Heart right ventricle (tissue), 16 donors: Measurements from ENCODE around the gene ZBTB46. TPM values are rescaled to one million over a fixed set of nuclear protein-coding genes. Genes with fewer than 3 reads are reported as not detected.
"Not testable (repeated sequence)": the region's sequence is repeated elsewhere in the genome, so short reads cannot be mapped to it uniquely, and the experiment has no call there.

Source experiments
- ATAC-seq, 8 donors: fragments of 200-7000 bp; cut with Tn5 transposase; one replicate each; pipeline ENCODE4 v1.9.1; 2020; ENCODE audit warnings: mild to moderate bottlenecking in 8 of 8, moderate library complexity in 8 of 8, moderate number of reproducible peaks in 1 of 8
- DNase-seq, 2 donors: peaks; one replicate each; pipeline ENCODE4 v3.0.0-alpha.2; 2020
- H3K27ac ChIP-seq, 10 donors: fragments of 200-600 bp; sonication (generic) in 2 of 10; one replicate each; pipeline versions ENCODE4 v1.5.0 to v1.8.0; 2020 to 2022; ENCODE audit warnings: mild to moderate bottlenecking in 3 of 10
- H3K27me3 ChIP-seq, 7 donors: fragments of 200-600 bp; one replicate each; pipeline ENCODE4 v1.8.0; 2021 to 2022; ENCODE audit warnings: mild to moderate bottlenecking in 2 of 7
- H3K36me3 ChIP-seq, 9 donors: fragments of 200-600 bp; sonication (generic) in 1 of 9; one replicate each; pipeline versions ENCODE4 v1.5.0 to v1.8.0; 2020 to 2022; ENCODE audit warnings: mild to moderate bottlenecking in 2 of 9
- H3K4me1 ChIP-seq, 9 donors: fragments of 200-600 bp; sonication (generic) in 1 of 9; one replicate each; pipeline versions ENCODE4 v1.5.0 to v1.8.0; 2020 to 2022; ENCODE audit warnings: mild to moderate bottlenecking in 4 of 9
- H3K4me3 ChIP-seq, 10 donors: fragments of 200-600 bp; sonication (generic) in 2 of 10; one replicate each; pipeline versions ENCODE4 v1.5.0 to v1.8.0; 2020 to 2022; ENCODE audit warnings: mild to moderate bottlenecking in 7 of 10, moderate library complexity in 2 of 10
- H3K9me3 ChIP-seq, 11 donors: fragments of 200-600 bp in 10 of 11; sonication (generic) in 2 of 11; one replicate each; pipeline versions ENCODE4 v1.5.0 to v1.8.0; 2013 to 2022; ENCODE audit warnings: mild to moderate bottlenecking in 2 of 11, control low read depth in 1 of 11, moderate library complexity in 1 of 11
- CTCF ChIP-seq, 9 donors: fragments of 200-600 bp; sonication (generic) in 2 of 9; IDR thresholded peaks; one replicate each; pipeline versions ENCODE4 v1.5.0 to v1.8.0; 2021 to 2022; ENCODE audit warnings: antibody characterized with exemption in 9 of 9, mild to moderate bottlenecking in 5 of 9, moderate library complexity in 1 of 9
- WGBS, 2 donors: extraction: QIAGEN DNeasy Blood & Tissue Kit; methylation state at CpG; one replicate each; pipeline ENCODE4 v1.1.7; 2013; ENCODE audit warnings: inconsistent platforms in 1 of 2; 5-methylcytosine and 5-hydroxymethylcytosine counted together
- intact Hi-C, 10 donors: fragments of 100-400 bp; cut with DNase I; formaldehyde crosslinking; loops; one replicate each; pipeline versions ENCODE4 v1.11.1 to v1.14.2; 2022
- polyA plus RNA-seq, 2 donors: library from polyadenylated mRNA; stranded (reverse); fragments of 200-250 nt; gene quantifications; one replicate each; pipeline ENCODE4 v1.2.3, GENCODE V29; 2013
- total RNA-seq, 10 donors: library from RNA; stranded (reverse); fragmentation: NEBNext Ultra II Directional in 3 of 10; extraction: Animal tissue kit (Norgen Biotek cat#: 25700) in 3 of 10; gene quantifications; one replicate each; pipeline versions ENCODE4 v1.2.1 to v1.2.4, GENCODE V29; 2021 to 2023
- donor health status: Arrhythmogenic right ventricular cardiomyopathy.
- donor health status: ischemic (EF 13 %, LVEDD 7.1; RV severe dilation, severe dysfunction).
- donor health status: healthy with polysubstance abuse.
- donor health status: DM: no; HTN: yes; CAD: no.
- donor health status: DM: no; HTN: no; CAD: no.
- donor health status: ischemic (EF 25% LVEDD 6.9; RV normal size, moderate dysfunction).
- donor health status: ischemic (EF 25% LVEDD 5.7; RV mildly dilated, moderate dysfunction).
- donor health status: healthy.
- donor health status: DM: yes; HTN: yes; CAD: no.
- donor health status: Ischemic cardiomyopathy.
- donor health status: ischemic (EF 35%, LVEDD 5.7; RV mildly dilated, moderate dysfunction).
- donor health status: nonischemic (EF 11% LVEDD 7.7; RV severe dilation, severe dysfunction).
- donor health status: DM: yes; HTN: yes; CAD: no.
- donor health status: PGD.
- donor health status: ischemic (EF 29% LVEDD 5.4; RV normal size, mild dysfunction).
- donor health status: nonischemic (EF 23%, LVEDD 6.1; RV moderate dilation, normal function).

ZBTB46 gene
- total and polyA plus RNA-seq, 12 donors: 5.6 to 25.4 (median 14.4) TPM

DNA sequence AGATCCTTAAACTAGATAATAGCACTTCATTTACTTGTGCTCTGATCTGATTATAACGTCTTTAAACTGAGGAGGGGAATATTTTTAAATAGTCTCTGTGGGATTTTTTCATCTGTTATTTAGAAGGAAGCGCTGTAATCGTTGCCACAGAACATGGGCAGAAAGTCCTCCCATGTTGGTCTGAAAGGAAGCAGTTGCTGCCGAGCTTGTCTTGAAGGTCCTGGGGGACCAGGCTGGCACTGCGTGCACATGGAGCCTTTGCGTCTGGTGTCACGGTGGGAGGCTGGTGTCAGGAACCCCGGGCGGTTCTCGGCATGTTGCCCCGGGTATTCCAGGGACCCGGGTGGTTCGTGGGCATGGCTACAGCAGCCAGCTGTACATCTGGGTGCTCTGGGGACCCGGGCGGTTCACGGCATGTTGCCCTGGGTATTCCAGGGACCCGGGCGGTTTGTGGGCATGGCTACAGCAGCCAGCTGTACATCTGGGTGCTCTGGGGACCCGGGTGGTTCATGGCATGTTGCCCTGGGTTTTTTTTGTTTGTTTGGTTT is 45.5 kb upstream of the ZBTB46 start:
- no peak for ATAC-seq
- no peaks in the 10 kb centered on the region for H3K9me3 ChIP-seq
- 92 to 94% methylated on average over 19 of the region's 19 CpGs for WGBS, 2 donors
- H3K4me3 ChIP-seq: no peak overlapping the region
- no peaks in the 10 kb centered on the region for H3K27me3 ChIP-seq
- H3K4me1 ChIP-seq: peaks cover 0 to 34% (median 9%) of the 10 kb centered on the region in 9 donors
- TF ChIP-seq CTCF (IDR thresholded peaks at IDR 0.05): no peak
- H3K36me3 ChIP-seq: peaks cover 0 to 89% (median 31%) of the 10 kb centered on the region in 9 donors
- DNase-seq: no peak
- intact Hi-C loops: no loop called here
- no peak overlapping the region for H3K27ac ChIP-seq

GRCh38 chr20:63874241-63874640 is 43.2 kb upstream of the ZBTB46 start:
- H3K4me3 ChIP-seq, H3K9me3 ChIP-seq, ATAC-seq, DNase-seq, intact Hi-C loops, H3K27me3 ChIP-seq: not testable (repeated sequence)
- Histone ChIP-seq H3K27ac (peak overlapping the region in 2 of 10 donors; percentile 42 to 94), H3K4me1 (peaks cover 0 to 35% (median 9%) of the 10 kb centered on the region in 9 donors), H3K36me3 (peaks cover 0 to 100% (median 39%) of the 10 kb centered on the region in 9 donors)
- WGBS, 2 donors: 90 to 99% methylated on average over 7 of the region's 7 CpGs

- ATAC-seq (peak; percentile 70 to 89 (median 78)), DNase-seq (peak in 1 of 2 donors; percentile 57)
- Histone ChIP-seq H3K9me3 (no peaks in the 10 kb centered on the region), H3K4me3 (peak overlapping the region in 1 of 10 donors; percentile 28), H3K4me1 (peaks cover 0 to 37% (median 9%) of the 10 kb centered on the region in 9 donors), H3K27me3 (no peaks in the 10 kb centered on the region), H3K36me3 (peaks cover 3 to 100% (median 46%) of the 10 kb centered on the region in 9 donors), H3K27ac (peak overlapping the region in 8 of 10 donors; percentile 36 to 94 (median 68))
- intact Hi-C loops: no loop called here
- no peak for TF ChIP-seq CTCF (IDR thresholded peaks at IDR 0.05)
- 76 to 78% methylated on average over 14 of the region's 14 CpGs for WGBS, 2 donors
These were observed 42.5 kb upstream of the ZBTB46 start for GRCh38 chr20:63873477-63873971.

- Histone ChIP-seq H3K27ac (no peak overlapping the region), H3K36me3 (peaks cover 0 to 56% (median 28%) of the 10 kb centered on the region in 9 donors), H3K4me1 (peaks cover 6 to 62% (median 35%) of the 10 kb centered on the region in 9 donors), H3K4me3 (no peak overlapping the region), H3K9me3 (no peaks in the 10 kb centered on the region), H3K27me3 (no peaks in the 10 kb centered on the region)
- ATAC-seq (no peak), DNase-seq (no peak)
- intact Hi-C loops: loop anchor here in 6 of 10 donors (5.0 to 10.0 kb wide), 5 partner anchors 53 to 333 kb away; partner anchors contain the start of genes PTK6 (in 4 of the 6) and GMEB2 (in 2 of the 6)
- TF ChIP-seq CTCF (IDR thresholded peaks at IDR 0.05): no peak
- 91 to 96% methylated on average over 5 of the region's 5 CpGs for WGBS, 2 donors
These were observed 37.2 kb upstream of the ZBTB46 start for GRCh38 chr20:63868264-63868663.

- peaks cover 6 to 56% (median 33%) of the 10 kb centered on the region in 9 donors for H3K4me1 ChIP-seq
These were observed 36.0 kb upstream of the ZBTB46 start for GRCh38 chr20:63867042-63867441.

More at GRCh38 chr20:63867042-63867441, 36.0 kb upstream of the ZBTB46 start:
- H3K9me3 ChIP-seq, H3K27ac ChIP-seq, DNase-seq, H3K27me3 ChIP-seq, ATAC-seq, H3K4me3 ChIP-seq: not testable (repeated sequence)
- intact Hi-C loops: loop anchor here in 6 of 10 donors (5.0 to 10.0 kb wide), 5 partner anchors 52 to 332 kb away; partner anchors contain the start of genes PTK6 (in 4 of the 6) and GMEB2 (in 2 of the 6)
- peaks cover 0 to 52% (median 19%) of the 10 kb centered on the region in 9 donors for H3K36me3 ChIP-seq
- WGBS, 2 donors: 93 to 94% methylated on average over 13 of the region's 13 CpGs
